ENCODE data around the gene CLEC2B.

DNA sequence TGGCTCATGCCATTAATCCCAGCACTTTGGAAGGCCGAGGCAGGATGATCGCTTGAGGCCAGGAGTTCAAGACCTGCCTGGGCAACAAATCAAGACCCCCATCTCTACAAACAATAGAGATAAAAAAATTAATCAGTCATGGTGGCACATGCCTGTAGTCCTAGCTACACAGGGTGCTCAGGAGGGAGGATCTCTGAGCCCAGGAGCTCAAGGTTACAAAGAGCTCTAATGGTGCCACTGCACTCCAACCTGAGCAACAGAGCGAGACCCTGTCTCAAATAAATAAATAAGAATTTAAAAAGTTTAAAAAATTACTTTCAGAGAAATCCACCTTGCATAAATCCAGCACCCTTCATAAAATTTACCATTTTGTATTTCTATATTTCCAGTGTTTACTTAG, 39.7 kb downstream of the CLEC2B start:
- no peak for TF ChIP-seq ZFX (IDR thresholded peaks at IDR 0.05; ENCODE audit: borderline replicate concordance)
- TF ChIP-seq, protein P1, sequence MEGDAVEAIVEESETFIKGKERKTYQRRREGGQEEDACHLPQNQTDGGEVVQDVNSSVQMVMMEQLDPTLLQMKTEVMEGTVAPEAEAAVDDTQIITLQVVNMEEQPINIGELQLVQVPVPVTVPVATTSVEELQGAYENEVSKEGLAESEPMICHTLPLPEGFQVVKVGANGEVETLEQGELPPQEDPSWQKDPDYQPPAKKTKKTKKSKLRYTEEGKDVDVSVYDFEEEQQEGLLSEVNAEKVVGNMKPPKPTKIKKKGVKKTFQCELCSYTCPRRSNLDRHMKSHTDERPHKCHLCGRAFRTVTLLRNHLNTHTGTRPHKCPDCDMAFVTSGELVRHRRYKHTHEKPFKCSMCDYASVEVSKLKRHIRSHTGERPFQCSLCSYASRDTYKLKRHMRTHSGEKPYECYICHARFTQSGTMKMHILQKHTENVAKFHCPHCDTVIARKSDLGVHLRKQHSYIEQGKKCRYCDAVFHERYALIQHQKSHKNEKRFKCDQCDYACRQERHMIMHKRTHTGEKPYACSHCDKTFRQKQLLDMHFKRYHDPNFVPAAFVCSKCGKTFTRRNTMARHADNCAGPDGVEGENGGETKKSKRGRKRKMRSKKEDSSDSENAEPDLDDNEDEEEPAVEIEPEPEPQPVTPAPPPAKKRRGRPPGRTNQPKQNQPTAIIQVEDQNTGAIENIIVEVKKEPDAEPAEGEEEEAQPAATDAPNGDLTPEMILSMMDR (IDR thresholded peaks at IDR 0.05), result no peak
